Endometrial microvascular endothelial cells (primary cell): ENCODE measurements around the gene VPS45. TPM values are rescaled to one million over a fixed set of nuclear protein-coding genes. Genes with fewer than 3 reads are reported as not detected.
"Not testable (repeated sequence)": the region's sequence is repeated elsewhere in the genome, so short reads cannot be mapped to it uniquely, and the experiment has no call there.

ENCODE experiments used
- in situ Hi-C: cut with HindIII; loops from 2 replicates; pipeline ENCODE4 v1.10.0; 2017; ENCODE audit warnings: low sequenced_read_pairs, low pct_unique_long_range_greater_than_20kb; ENCODE audit errors: inconsistent ontology term
- total RNA-seq: library from RNA; depleted of rRNA; stranded (reverse); fragments of >200 nt; gene quantifications from one replicate; pipeline ENCODE4 v1.2.3, GENCODE V29; 2015; ENCODE audit errors: inconsistent ontology term

VPS45 gene
- total RNA-seq, 1 donor from 2014 or later: 23.4 TPM

DNA sequence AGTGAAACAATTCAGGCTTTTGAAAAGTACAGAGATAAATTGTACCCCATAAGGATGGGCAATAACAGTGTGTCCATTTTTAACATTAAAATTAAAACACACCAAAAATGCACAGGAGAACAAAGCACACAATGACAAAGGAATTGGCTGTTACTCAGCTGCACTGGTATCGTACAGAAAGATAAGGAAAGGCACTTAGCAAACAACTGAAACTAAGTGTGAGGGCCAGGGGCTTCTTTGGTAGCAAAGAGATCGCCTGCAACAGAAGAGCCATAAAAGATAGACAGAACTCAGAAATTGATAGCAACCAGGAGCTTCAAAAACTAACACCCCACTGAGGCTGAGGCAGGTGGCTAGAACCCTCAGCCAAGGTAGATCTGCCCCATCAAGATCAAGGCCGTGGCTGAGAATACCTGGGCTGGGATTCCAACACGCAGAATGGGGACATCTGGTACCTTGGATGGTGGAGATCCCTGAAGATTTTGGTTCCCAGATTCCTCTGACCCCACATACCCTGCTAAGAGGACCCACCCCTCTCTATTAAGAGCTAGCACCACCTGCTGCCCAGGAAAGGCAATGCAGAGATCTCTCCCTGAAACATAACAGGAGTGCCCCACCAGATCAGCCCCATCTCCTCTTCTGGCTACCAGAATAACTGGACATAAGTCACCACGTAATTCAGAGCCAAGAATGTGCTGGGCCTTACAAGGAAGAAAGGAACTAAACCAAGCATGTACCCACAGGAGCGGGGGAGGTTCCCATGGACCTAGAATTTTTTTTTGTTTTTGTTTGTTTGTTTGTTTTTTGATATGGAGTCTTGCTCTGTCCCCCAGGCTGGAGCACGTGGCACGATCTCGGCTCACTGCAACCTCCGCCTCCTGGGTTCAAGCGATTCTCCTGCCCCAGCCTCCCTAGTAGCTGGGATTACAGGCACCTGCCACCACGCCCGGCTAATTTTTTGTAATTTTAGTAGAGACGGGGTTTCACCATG lies 98.3 kb downstream of the VPS45 start:
- in situ Hi-C loops: loop anchor here (25.0 kb wide), 1 partner anchor 104 kb away; the partner anchor contains the start of gene VPS45

DNA sequence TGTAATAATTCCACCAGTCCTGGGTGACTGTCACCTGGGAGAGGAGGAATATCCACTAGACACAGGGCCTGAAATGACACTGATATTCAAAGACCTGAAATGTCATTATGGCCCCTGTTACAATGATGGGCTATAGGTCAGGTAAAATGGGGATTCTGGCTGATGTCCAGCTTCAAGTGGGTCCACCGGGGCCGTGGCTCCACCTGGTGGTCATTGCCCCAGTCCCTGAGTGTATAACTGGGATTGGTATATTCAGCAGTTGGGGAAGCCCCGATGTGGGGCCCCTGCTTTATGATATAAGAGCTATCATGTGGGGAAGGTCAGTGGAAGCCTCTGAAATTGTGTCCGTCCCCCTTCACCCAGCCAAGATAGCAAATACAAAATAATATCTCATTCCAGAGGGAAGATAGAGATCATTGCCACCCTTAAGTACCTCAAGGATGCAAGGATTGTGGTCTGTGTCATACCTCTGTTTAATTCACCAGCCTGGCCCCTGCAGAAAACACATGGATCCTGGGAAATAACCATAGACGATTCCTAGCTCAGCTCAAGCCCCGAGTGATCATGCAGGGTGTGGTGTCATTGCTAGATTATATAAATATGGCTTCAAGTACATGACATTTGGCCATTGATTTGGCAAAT lies 101.5 kb downstream of the VPS45 start:
- in situ Hi-C loops: loop anchor here (25.0 kb wide), 1 partner anchor 107 kb away; the partner anchor contains the start of gene VPS45

DNA sequence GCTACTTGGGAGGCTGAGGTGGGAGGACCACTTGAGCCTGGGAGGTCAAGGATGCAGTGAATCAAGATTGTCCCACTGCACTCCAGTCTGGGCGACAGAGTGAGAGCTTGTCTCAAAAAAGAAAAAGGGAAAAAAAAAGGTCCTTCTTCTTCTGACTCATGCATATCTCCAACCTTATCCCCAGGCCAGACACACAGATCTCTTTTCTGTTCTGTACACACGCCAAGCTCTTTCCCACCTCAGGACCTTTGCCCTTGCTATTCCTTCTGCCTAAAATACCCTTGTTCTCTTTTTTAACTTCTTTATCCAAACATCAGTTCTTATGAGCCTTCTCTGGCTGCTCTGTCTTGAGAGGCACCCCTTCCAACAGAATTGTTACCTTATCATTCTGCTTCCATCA lies 104.2 kb downstream of the VPS45 start:
- in situ Hi-C loops: loop anchor here (25.0 kb wide), 1 partner anchor 110 kb away; the partner anchor contains the start of gene VPS45

DNA sequence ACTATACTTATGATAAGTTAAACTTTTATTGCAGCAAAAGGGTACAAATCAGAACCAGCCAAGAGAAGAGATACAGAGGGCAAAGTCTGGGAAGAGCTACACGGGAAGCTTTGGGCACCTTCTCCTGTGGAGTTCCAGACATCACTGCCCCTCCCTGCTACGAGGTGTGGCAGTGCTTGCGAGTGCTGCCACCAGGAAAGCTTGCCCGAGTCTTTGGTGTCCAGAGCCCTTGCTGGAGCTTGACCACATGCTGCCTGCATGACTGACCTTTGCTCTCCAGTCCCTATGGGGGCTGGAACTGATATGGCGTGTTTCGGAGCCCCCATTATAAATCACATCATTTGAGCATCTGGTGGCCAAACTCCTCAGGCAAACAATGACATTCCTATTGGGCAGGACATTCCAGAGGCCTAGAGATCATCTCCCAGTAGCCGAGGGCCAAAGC lies 105.6 kb downstream of the VPS45 start:
- in situ Hi-C loops: loop anchor here (25.0 kb wide), 1 partner anchor 111 kb away; the partner anchor contains the start of gene VPS45

DNA sequence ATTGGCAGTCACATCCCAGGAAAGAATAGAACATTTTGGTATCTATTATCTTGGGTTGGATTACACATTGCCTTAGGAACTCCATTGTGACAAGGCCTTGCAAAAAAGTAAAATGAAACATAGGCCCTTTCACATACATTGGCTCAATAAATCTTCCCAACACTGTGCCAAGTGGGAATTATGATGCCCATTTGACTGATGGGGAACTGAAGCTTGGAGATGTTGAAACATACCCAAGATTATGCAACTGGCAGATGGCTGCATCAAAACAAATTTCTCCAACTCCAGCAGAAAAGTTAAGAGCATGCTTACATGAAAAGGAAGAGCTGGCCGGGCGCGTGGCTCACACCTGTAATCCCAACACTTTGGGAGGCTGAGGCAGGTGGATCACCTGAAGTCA lies 109.0 kb downstream of the VPS45 start:
- in situ Hi-C loops: no loop called here

DNA sequence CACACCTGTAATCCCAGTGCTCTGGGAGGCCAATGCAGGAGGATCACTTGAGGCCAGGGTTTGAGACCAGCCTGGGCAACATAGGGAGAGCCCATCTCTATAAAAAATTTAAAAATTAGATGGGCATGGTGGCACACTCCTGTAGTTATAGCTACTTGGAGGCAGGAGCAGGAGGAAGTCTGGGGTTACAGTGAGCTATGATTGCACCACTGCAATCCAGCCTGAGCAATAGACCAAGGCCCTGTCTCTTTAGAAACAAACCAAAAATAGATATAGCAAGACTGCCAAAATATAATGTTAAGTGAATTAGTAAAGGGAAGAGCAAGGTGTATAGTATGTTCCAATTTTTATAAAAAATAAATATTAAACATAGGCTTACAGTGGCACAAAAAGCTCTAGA lies 111.0 kb downstream of the VPS45 start:
- in situ Hi-C loops: no loop called here

DNA sequence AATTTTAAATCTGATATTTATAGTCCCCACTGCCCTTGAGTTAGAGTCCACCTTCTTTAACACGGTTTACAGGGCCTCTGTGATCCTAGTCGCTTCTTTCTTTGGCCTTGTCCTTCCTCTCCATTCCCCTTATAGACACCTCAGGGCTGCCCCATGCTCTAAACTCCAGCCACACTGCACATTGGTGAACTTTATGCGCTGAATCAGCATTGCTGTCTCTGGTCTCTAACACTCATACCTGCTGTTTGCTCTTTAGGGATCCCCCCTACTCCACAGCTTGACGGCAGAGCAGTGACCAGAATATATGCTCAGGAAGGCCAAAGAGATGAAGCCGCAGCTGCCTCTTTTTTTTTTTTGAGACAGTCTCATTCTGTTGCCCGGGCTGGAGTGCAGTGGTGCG lies 112.3 kb downstream of the VPS45 start:
- in situ Hi-C loops: no loop called here

DNA sequence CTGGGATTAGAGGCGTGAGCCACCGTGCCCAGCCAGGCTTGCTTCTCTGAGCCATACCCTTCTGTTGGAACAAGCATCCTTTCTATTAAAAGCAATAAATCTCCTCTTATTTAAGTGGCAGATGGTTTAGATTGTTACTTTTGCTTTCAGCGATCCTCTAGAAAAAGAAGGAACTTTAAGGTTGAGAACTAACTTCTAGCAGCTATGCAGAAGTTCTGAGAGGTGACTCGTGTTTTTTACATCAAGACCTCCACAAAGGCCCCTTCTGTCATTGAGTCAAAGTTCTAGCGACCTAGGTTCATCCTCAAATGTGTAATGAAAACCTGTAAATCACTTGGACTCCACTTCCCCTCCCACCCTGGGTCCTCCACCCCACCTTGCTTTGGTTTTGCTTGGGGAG lies 112.9 kb downstream of the VPS45 start:
- in situ Hi-C loops: no loop called here

DNA sequence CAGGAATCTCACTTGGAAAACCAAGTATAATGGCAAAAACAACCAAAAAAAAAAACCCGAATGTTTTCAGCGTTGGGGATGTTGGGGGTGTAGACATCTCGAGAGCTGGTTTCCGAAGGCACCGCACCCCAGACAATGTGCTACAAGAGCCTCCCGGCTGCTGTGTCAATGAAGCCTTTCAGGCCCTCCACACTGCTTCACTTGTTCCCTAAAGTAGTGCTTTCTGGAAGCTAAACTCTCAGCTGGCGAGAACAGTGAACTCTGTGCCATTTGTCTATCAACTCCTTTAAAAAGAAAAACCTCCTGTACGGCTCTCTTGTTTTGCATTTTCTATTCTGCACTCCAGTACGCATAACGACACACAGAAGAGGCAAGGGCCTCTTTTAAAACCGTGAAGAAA lies 114.7 kb downstream of the VPS45 start:
- in situ Hi-C loops: no loop called here

DNA sequence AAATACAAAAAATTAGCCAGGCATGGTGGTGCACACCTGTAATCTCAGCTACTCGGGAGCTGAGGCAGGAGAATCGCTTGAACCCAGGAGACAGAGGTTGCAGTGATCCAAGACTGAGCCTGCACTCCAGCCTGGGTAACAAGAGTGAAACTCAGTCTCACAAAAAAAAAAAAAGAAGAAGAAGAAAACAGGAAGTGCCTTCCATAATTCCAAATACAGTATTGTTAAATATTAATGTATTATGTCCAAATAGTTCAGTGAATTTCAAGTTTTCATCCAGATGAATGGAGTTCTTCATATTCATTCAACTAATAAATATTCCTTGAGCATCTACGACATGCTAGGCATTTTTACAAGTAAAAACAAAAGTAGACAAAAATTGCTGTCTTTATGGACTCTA lies 115.5 kb downstream of the VPS45 start:
- in situ Hi-C loops: no loop called here

DNA sequence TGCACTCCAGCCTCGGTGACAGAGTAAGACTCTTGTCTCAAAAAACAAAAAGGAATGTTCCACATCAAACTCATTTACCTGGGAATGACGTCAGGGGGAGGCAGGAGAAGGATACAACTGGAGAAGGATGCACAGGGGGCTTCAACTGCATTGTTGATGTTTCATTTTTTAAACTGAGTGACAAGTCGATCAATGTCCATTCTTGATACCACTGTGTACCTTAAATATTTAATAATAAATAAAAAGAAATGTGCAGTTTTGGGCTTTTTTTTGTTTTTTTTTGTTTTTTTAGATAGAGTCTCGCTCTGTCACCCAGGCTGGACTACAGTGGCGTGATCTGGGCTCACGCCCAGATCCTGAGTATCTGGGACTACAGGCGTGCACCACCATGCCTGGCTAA lies 117.9 kb downstream of the VPS45 start:
- in situ Hi-C loops: no loop called here

DNA sequence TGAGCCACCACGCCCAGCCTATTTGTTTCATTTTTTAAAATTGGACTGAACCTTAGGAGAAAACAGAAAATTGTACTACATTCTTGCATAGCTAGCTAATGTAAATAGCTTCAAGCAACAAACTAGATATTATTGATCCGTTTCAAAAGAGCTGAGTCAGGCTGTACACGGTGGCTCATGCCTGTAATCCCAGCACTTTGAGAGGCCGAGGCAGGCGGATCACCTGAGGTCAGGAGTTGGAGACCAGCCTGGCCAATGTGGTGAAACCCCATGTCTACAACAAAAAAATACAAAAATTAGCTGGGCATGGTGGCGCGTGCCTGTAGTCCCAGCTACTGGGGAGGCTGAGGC lies 118.8 kb downstream of the VPS45 start:
- in situ Hi-C loops: not testable (repeated sequence)

DNA sequence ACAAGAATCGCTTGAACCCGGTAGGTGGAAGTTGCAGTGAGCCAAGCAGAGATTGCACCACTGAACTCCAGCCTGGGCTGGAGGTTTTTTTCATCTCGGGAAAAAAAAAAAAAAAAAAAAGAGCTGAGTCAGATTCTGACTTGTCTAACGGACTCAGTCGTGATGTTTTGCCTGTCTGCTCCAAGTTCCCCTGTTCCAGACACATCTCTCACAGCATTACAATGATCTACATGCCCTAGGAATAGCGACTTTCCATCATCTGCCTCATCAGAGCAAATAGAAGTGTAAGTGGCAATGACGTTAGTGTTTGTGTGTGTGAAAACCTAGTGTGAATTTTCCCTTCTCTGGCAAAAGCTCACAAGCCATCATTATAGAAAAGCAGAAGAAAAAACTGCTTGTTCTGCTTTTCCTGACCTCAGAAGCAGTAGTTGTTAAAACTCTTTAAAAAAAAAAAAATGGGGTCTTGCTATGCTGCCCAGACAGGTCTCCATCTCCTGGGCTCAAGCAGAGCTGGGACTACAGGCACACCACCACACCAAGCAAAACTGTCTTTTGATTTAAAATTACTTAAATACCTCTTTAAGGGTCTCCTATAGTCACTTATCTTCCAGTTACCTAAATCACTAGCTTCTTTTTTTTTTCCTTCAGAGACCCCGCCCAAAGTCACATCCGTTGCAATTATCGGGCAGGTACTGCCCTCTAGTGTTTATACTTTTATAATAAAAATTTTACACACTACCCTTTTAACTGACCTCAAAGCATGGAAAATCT lies 119.4 kb downstream of the VPS45 start:
- in situ Hi-C loops: no loop called here

DNA sequence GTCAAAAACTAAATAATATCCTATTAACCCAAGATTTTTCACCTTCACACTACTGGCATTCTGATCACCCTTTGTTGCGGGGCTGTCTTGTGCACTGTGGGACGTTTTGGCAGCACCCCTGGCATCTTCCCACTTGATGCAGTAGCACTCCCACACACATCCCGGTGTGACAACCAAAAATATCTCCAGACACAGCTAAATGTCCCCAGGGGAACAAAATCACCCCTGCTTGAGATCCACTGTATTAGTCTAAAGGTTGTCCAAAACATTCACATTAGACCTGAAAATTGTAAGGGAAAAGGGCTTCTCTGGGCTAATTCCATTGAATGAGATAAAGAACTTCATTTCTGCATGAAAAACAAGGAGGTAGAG lies 120.0 kb downstream of the VPS45 start:
- in situ Hi-C loops: no loop called here

DNA sequence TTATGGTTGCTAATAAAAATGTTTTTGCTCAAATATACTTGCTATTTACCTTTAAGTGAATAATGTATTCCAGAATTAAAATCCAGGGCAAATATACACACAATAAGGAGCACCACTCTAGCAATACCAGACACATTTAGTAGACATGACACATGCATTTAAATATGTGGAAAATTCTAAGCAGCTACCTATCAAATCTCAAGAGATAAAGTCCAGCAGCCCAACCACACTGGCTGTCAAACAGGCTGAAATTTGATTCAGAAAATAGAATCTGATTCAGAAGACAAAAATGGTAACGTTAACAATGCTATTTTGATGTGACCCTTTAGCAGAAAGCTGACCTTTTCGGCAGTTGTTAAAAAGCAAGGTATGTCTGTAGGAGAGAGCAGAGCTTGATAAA lies 124.4 kb downstream of the VPS45 start:
- in situ Hi-C loops: no loop called here

DNA sequence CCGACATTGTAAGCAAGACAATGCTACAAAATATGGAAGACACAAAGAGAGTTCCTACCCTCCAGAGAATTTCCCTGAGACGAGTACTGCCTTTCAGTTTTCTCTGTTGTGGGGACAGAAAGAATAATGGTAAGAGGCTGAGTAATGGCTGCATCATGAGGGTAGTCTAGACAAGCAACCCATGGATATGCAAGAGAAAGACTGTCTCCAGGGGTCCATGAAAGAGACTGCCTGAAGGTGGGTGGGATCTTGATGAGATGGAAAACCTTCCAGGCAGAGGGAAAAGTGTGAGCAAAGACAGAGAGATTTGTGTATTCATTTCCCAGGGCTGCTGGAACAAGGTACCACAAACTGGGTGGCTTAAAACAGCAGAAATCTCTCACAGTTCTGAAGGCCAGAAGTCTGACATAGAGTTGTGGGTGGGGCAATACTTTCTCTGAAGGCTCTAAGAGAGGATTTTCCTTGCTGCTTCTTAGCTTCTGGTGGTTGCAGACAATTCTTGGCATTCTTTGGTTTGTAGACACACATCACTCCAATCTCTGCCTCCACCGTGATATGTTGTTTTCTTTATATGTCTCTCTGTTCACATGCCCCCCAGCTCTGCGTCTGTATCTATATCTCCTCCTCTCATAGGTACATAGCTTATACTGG lies 126.9 kb downstream of the VPS45 start:
- in situ Hi-C loops: no loop called here
